WTC11 (cell line): ENCODE data around the gene CPA4.

ENCODE experiments used
- ATF3 ChIP-seq: sonication (generic); formaldehyde crosslinking; conservative IDR thresholded peaks from 2 replicates; pipeline ENCODE4 v1.8.1; 2022; ENCODE audit warnings: mild to moderate bottlenecking, missing genetic modification reagents
- CBFB ChIP-seq: sonication (generic); formaldehyde crosslinking; IDR thresholded peaks from 2 replicates; pipeline ENCODE4 v1.8.1; 2022; ENCODE audit warnings: mild to moderate bottlenecking, low read depth, missing genetic modification reagents
- CREB1 ChIP-seq: sonication (generic); formaldehyde crosslinking; IDR thresholded peaks from 2 replicates; pipeline ENCODE4 v1.8.0; 2023; ENCODE audit warnings: mild to moderate bottlenecking, missing genetic modification reagents
- CTCF ChIP-seq: fragments of 200-600 bp; IDR thresholded peaks from 2 replicates; pipeline ENCODE4 v1.8.0; 2022; ENCODE audit warnings: antibody characterized with exemption
- ELF4 ChIP-seq: sonication (generic); formaldehyde crosslinking; IDR thresholded peaks from 2 replicates; pipeline ENCODE4 v1.8.1; 2022; ENCODE audit warnings: low read depth, mild to moderate bottlenecking, moderate library complexity, missing genetic modification reagents
- HMGA2 ChIP-seq: fragments of 250-450 bp; sonication (Bioruptor Pico); IDR thresholded peaks from 2 replicates; pipeline ENCODE4 v1.4.0; 2021; ENCODE audit warnings: mild to moderate bottlenecking, moderate library complexity
- HMGXB4 ChIP-seq: sonication (generic); formaldehyde crosslinking; IDR thresholded peaks from 2 replicates; pipeline ENCODE4 v1.8.1; 2023; ENCODE audit warnings: mild to moderate bottlenecking, moderate library complexity, missing genetic modification reagents
- KAT7 ChIP-seq: sonication (generic); formaldehyde crosslinking; IDR thresholded peaks from 2 replicates; pipeline ENCODE4 v1.8.1; 2023; ENCODE audit warnings: missing genetic modification reagents, mild to moderate bottlenecking, borderline replicate concordance
- MAX ChIP-seq: sonication (generic); formaldehyde crosslinking; IDR thresholded peaks from 2 replicates; pipeline ENCODE4 v1.8.0; 2022; ENCODE audit warnings: mild to moderate bottlenecking, missing genetic modification reagents
- SP1 ChIP-seq: sonication (generic); formaldehyde crosslinking; conservative IDR thresholded peaks from 2 replicates; pipeline ENCODE4 v1.8.1; 2022; ENCODE audit warnings: missing genetic modification reagents
- USF2 ChIP-seq: sonication (generic); formaldehyde crosslinking; IDR thresholded peaks from 2 replicates; pipeline ENCODE4 v1.8.1; 2023; ENCODE audit warnings: mild to moderate bottlenecking, missing genetic modification reagents, moderate library complexity
- ZBTB43 ChIP-seq: sonication (generic); formaldehyde crosslinking; IDR thresholded peaks from 2 replicates; pipeline ENCODE4 v1.8.1; 2023; ENCODE audit warnings: mild to moderate bottlenecking, missing genetic modification reagents
- ZNF232 ChIP-seq: sonication (generic); formaldehyde crosslinking; IDR thresholded peaks from 2 replicates; pipeline ENCODE4 v1.8.0; 2022; ENCODE audit warnings: mild to moderate bottlenecking, missing genetic modification reagents

GRCh38 chr7:130332259-130333053 is 39.5 kb downstream of the CPA4 start:
- no peak for TF ChIP-seq MAX (CRISPR knock-in tag)
- no peak for TF ChIP-seq HMGA2 (CRISPR knock-in tag)
- TF ChIP-seq CREB1 (CRISPR knock-in tag), result no peak
- no peak for TF ChIP-seq CTCF
- no peak for TF ChIP-seq ZNF232 (CRISPR knock-in tag)
- no peak for TF ChIP-seq USF2 (CRISPR knock-in tag)
- no peak for TF ChIP-seq SP1 (CRISPR knock-in tag)
- no peak for TF ChIP-seq ZBTB43 (CRISPR knock-in tag)
- no peak for TF ChIP-seq CBFB
- TF ChIP-seq KAT7, result no peak
- TF ChIP-seq HMGXB4 (CRISPR knock-in tag), result no peak
- TF ChIP-seq ATF3 (CRISPR knock-in tag), result no peak
- no peak for TF ChIP-seq ELF4 (CRISPR knock-in tag)
